Measurements from ENCODE around the gene ZNF277.

GRCh38 chr7:112366886-112367285 lies 160.4 kb downstream of the ZNF277 start:
- TF ChIP-seq CTCF (IDR thresholded peaks at IDR 0.05) (no peak), ZFX (IDR thresholded peaks at IDR 0.05; ENCODE audit: borderline replicate concordance) (no peak)
